Activated CD4-positive, alpha-beta T cell treated with anti-CD3 and anti-CD28 coated beads for 24 hours (primary cell): ENCODE measurements around the gene C6.
"Not testable (repeated sequence)": the region's sequence is repeated elsewhere in the genome, so short reads cannot be mapped to it uniquely, and the experiment has no call there.

Source experiments
- DNase-seq, 2 donors: peaks; one replicate each; pipeline ENCODE4 v3.0.0-alpha.2; 2020; ENCODE audit warnings: low read depth in 2 of 2

The C6 gene

GRCh38 chr5:41199660-41200059 is 13.7 kb downstream of the C6 start:
- DNase-seq, result no peak

DNA sequence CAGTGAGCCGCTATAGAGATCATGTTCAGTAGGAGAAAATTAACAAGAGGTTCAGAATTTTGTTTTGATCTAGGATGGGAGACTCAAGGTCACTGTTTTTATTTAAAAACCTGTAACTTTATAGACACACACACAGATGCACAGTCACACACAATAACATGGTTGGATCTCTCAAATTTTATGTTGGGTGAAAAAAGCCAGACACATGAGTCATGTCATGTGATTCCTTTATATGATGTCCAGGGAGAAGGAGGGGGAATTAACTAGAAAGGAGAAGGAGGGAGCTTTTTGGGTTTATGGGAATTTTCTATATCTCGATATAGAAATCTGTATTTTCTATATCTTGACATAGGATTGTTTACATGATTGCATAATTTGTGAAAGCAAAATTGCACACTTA is 17.1 kb downstream of the C6 start:
- DNase-seq, result no peak

GRCh38 chr5:41195228-41195627 is 18.1 kb downstream of the C6 start:
- no peak for DNase-seq

- DNase-seq, result no peak
Observed at GRCh38 chr5:41194339-41194738, 19.0 kb downstream of the C6 start.

DNA sequence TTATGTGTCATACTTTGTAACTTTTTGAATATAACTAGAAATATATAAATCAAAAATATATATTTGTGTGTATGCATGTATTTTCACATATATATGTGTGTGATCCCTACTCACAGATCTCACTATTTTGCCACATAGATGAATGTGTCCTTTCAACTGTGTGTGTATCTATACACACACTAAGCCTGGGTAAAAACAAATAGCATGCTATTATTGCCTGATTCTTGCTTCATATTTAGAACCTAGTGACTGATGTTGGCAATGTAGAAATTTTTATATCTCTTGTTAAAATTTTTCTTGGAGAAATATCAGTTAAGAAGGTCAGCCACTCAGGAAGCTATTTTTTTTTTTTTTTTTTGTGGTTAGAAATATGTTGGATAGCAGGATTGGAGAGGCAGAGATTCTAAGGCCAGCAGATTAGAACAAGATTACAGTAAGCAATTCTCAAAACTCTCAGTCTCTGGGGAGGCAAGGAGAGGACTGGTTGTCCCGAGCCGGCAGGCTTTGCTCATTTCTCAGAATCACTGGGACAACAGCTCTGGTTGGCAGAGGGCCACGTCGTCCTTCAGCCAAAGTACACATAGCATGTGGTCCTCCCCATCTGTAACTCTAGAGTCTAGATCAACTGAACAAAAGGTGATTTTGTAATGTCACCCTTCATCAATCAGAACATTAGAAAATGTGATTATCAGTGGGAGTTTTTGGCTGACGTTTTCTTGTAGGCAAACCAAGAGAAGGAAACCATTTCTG is 19.7 kb downstream of the C6 start:
- no peak for DNase-seq

DNA sequence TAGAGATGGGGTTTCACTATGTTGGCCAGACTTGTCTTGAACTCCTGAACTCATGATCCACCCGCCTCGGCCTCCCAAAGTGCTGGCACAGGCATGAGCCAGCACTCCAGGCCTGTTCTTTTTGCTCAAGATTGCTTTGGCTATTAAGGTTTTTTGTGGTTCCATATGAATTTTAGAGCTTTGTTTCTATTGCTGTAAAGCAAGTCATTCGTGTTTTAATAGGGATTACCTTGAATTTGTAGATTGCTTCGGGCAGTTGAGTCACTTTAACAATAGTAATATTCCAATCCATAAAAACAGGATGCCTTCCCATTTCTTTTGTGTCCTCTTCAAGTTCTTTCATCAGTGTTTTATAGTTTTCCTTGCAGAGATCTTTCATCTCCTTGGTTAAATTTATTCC is 22.1 kb downstream of the C6 start:
- no peak for DNase-seq

DNA sequence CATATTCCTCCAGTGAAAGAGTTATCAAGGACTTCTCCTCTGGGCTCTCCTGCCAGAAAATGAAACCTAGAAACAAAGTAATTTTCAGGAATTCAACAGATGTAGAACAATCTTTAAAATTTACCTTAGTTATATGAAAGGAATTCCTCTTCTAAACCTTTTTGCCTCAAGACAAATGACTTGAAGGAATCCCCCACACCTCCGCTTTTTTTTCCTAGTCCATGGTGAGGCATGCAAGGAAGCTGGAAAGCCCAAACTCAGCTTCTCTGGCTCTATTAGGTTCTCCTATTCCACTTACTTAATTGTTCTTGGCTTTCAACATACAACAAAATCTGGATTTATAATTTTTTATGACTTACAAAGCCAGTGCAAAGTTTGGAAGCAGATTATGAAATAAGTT is 27.2 kb downstream of the C6 start:
- DNase-seq, result no peak

- DNase-seq, result not testable (repeated sequence)
Observed at GRCh38 chr5:41183331-41183730, 30.0 kb downstream of the C6 start.

GRCh38 chr5:41182666-41183065 is 30.7 kb downstream of the C6 start:
- no peak for DNase-seq

GRCh38 chr5:41181691-41182564 is 31.4 kb downstream of the C6 start:
- no peak for DNase-seq

- DNase-seq, result no peak
Observed at GRCh38 chr5:41176952-41177351, 36.4 kb downstream of the C6 start.

GRCh38 chr5:41172012-41172411 is 41.3 kb downstream of the C6 start:
- no peak for DNase-seq

GRCh38 chr5:41161271-41161670 is 52.1 kb downstream of the C6 start:
- DNase-seq, result no peak

GRCh38 chr5:41157272-41157894 is 55.9 kb downstream of the C6 start:
- no peak for DNase-seq

GRCh38 chr5:41156739-41157138 is 56.6 kb downstream of the C6 start:
- DNase-seq, result no peak

DNA sequence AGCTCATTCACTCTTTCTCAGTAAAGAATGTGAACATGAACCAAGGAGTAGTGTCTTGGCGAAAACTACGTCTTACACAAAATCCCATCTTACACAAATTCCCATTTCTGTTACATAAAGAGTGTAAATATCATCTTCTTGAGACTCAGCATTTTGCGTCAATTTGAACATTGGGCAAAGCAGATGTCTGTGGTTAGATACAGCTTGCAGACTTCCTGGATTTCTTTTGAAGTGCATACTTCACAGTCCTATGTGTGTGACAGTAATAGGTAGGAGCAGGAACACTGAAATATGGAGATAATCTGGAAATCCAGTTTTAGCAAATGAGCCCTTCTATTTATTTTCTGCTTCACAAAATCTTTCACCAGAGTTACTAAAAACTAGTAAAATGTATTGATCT is 58.8 kb downstream of the C6 start:
- no peak for DNase-seq

- no peak for DNase-seq
Observed at GRCh38 chr5:41151564-41151963, 61.8 kb downstream of the C6 start.

DNA sequence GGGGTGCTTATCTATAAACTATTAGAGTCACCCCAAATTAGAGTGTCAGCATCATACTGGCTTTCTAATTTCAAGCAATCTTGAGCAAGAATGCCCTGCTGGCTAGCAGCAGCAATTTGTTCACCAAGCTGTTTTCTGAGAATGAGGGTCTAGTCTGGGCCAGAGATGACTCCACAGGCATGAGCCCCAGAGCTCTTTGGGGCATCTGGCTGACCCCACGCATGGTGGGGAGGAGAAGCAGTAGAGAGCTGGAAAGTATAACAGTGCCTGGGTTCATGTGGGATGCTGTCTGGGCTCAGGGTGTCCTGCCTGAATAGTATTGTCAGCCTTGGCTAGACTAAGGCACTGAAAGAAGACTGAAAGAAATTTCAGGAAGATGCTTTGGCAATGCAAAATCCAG is 64.9 kb downstream of the C6 start:
- DNase-seq, result no peak

GRCh38 chr5:41145306-41145705 is 68.0 kb downstream of the C6 start:
- DNase-seq, result no peak

GRCh38 chr5:41143131-41143901 is 70.0 kb downstream of the C6 start:
- no peak for DNase-seq

DNA sequence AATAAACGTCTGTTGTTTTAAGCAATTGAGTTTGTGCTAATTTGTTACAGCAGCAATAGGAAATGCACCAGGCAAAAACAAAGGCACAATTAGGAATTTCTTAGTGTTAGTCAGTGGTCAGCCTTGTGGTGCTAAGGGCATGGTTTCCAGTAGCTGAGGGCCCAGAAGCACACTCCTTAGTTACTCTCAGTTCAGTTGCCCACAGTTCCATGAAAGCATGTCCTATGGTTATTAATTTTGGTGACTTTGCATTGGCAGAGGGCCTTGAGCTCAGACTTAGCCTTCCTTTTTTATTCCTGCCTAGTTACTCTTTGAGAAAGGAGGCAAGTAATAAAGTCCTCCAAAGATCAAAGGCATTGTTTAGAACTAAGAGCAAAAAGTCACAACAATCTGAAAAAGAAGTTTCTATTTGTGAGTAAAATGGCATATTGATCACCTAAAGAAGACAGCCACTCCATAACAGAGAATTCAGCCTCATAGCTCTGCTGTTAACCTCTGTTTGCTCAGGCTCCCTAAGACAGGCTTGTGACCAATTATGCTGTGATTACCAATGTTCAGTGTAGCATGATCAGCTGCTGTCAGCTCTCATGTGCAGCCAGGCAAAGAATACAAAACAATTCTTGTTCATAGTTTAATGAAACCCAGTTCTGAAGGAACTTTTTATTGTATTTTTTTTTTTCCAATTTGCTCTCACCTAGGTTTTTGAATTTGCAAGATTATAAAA is 85.2 kb downstream of the C6 start:
- DNase-seq, result no peak
